ENCODE data around the gene OR5AN1. TPM values are rescaled to one million over a fixed set of nuclear protein-coding genes. Genes with fewer than 3 reads are reported as not detected.

The OR5AN1 gene
- polyA plus RNA-seq, 1 experiment: not detected

DNA sequence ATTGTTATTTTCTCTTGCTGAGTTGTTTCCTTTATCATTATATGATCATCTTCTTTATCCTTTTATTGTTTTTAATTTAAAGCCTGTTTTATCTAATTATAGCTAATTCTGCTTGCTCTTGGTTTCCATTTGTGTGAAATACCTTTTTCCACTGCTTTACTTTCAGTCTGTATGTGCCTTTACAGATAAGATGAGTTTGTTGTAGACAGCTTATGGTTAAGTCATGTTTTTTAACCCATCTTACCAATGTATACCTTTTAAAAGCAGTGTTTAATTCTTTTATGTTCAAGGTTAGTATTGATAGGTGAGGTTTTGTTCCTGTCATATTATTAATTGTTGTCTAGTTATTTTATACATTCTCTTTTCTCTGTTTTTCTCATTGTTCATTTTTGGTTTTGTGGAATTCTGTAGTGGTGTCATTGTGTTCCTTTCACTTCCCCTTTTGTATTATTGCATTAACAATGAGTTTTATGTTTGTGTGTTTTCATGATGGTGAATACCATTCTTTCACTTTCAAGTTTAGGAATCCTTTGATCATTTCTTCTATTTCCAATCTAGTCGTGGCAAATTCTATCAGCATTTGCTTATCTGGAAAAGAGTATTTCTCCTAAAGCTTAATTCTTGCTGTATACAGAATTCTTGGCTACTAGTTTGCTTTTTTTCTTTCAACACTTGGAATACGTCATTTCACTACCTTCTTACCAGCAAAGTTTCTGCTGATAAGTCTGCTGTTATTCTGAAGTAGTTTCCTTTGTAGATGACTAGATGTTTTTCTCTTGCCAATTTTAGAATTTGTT is 21.8 kb downstream of the OR5AN1 start:
- ChIA-PET POLR2A (no interaction called here), CTCF (no interaction called here)
- Histone ChIP-seq H3K27ac (ENCODE audit: low read depth, low read length) (no peak overlapping the region), H3K9me3 (ENCODE audit: control insufficient read depth, insufficient read depth, low read length) (no peaks in the 10 kb centered on the region), H3K4me3 (ENCODE audit: low read depth, low read length) (no peak overlapping the region), H3K27me3 (ENCODE audit: control insufficient read depth, insufficient read depth, low read length) (no peaks in the 10 kb centered on the region)
- no peak for DNase-seq (ENCODE audit: low read depth, low spot score)
- TF ChIP-seq, protein P1, sequence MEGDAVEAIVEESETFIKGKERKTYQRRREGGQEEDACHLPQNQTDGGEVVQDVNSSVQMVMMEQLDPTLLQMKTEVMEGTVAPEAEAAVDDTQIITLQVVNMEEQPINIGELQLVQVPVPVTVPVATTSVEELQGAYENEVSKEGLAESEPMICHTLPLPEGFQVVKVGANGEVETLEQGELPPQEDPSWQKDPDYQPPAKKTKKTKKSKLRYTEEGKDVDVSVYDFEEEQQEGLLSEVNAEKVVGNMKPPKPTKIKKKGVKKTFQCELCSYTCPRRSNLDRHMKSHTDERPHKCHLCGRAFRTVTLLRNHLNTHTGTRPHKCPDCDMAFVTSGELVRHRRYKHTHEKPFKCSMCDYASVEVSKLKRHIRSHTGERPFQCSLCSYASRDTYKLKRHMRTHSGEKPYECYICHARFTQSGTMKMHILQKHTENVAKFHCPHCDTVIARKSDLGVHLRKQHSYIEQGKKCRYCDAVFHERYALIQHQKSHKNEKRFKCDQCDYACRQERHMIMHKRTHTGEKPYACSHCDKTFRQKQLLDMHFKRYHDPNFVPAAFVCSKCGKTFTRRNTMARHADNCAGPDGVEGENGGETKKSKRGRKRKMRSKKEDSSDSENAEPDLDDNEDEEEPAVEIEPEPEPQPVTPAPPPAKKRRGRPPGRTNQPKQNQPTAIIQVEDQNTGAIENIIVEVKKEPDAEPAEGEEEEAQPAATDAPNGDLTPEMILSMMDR (IDR thresholded peaks at IDR 0.05; ENCODE audit: low read depth, low read length): no peak

- no peak for DNase-seq (ENCODE audit: low read depth, low spot score)
- Histone ChIP-seq H3K4me3 (ENCODE audit: low read depth, low read length) (no peak overlapping the region), H3K27me3 (ENCODE audit: control insufficient read depth, insufficient read depth, low read length) (no peaks in the 10 kb centered on the region), H3K27ac (ENCODE audit: low read depth, low read length) (no peak overlapping the region), H3K9me3 (ENCODE audit: control insufficient read depth, insufficient read depth, low read length) (no peaks in the 10 kb centered on the region)
- TF ChIP-seq, protein P1 (IDR thresholded peaks at IDR 0.05; ENCODE audit: low read depth, low read length): no peak
- POLR2A ChIA-PET: no interaction called here
- CTCF ChIA-PET: no interaction called here
These were observed 35.5 kb downstream of the OR5AN1 start for GRCh38 chr11:59394186-59394585.

- H3K4me3 ChIP-seq (ENCODE audit: low read depth, low read length): no peak overlapping the region
- no peak for DNase-seq (ENCODE audit: low read depth, low spot score)
- H3K27ac ChIP-seq (ENCODE audit: low read depth, low read length): no peak overlapping the region
- TF ChIP-seq, protein P1 (IDR thresholded peaks at IDR 0.05; ENCODE audit: low read depth, low read length): no peak
- no peaks in the 10 kb centered on the region; the same call in 1 of the 2 replicates for H3K9me3 ChIP-seq (ENCODE audit: control insufficient read depth, insufficient read depth, low read length)
- CTCF ChIA-PET: interaction anchor here (0.5 to 0.7 kb wide), 2 partner anchors 17 to 195 kb away, joined by 3 to 4 read pairs; no protein-coding TSS in a partner anchor
- no peaks in the 10 kb centered on the region for H3K27me3 ChIP-seq (ENCODE audit: control insufficient read depth, insufficient read depth, low read length)
- POLR2A ChIA-PET: no interaction called here
These were observed 42.0 kb downstream of the OR5AN1 start for GRCh38 chr11:59400461-59401261.

DNA sequence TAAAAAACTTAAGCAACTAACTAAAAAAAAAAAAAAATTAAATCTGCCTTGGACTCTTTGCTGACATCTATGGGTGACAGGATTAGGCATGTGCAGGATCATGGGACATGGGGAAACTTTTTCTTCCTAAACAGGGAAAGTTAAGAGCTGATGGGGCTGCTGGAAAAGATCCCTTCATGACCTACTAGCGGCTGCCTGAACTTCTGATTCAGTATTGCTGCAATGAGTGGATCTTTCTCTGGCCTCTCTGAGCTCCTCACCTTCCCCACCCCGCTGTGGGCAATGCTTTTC is 42.5 kb downstream of the OR5AN1 start:
- Histone ChIP-seq H3K27me3 (ENCODE audit: control insufficient read depth, insufficient read depth, low read length) (no peaks in the 10 kb centered on the region), H3K9me3 (ENCODE audit: control insufficient read depth, insufficient read depth, low read length) (no peaks in the 10 kb centered on the region; the same call in 1 of the 2 replicates), H3K4me3 (ENCODE audit: low read depth, low read length) (no peak overlapping the region), H3K27ac (ENCODE audit: low read depth, low read length) (no peak overlapping the region)
- POLR2A ChIA-PET: no interaction called here
- CTCF ChIA-PET: interaction anchor here (0.5 to 0.7 kb wide), 2 partner anchors 17 to 196 kb away, joined by 3 to 4 read pairs; no protein-coding TSS in a partner anchor
- TF ChIP-seq, protein P1 (IDR thresholded peaks at IDR 0.05; ENCODE audit: low read depth, low read length): no peak
- no peak for DNase-seq (ENCODE audit: low read depth, low spot score)

DNA sequence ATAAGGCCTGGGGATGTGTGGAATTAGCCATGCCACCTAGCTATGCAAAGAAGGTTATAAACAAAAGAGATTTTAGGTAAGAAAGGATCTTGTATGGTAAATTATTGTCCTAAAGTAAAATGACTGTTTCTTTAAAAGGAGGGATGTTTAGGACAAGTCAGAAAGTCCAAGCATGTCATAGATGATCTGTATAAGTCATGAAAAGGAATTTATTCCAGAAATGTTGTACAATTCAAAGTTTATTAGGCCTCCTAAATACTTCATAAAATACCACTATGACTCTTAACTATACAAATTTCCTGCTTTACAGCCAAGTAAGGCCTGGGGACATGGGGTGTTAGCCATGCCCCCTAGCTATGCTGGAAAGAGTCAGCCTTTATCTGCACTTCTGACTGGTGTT is 44.9 kb downstream of the OR5AN1 start:
- no peak overlapping the region for H3K4me3 ChIP-seq (ENCODE audit: low read depth, low read length)
- no peaks in the 10 kb centered on the region; the same call in 1 of the 2 replicates for H3K9me3 ChIP-seq (ENCODE audit: control insufficient read depth, insufficient read depth, low read length)
- ChIA-PET POLR2A (no interaction called here), CTCF (no interaction called here)
- TF ChIP-seq, protein P1 (IDR thresholded peaks at IDR 0.05; ENCODE audit: low read depth, low read length): no peak
- no peaks in the 10 kb centered on the region for H3K27me3 ChIP-seq (ENCODE audit: control insufficient read depth, insufficient read depth, low read length)
- H3K27ac ChIP-seq (ENCODE audit: low read depth, low read length): no peak overlapping the region
- no peak for DNase-seq (ENCODE audit: low read depth, low spot score)
